Progenitor cell of endocrine pancreas (in vitro differentiated cells): ENCODE results near the gene DHX58. TPM values are rescaled to one million over a fixed set of nuclear protein-coding genes. Genes with fewer than 3 reads are reported as not detected.

ENCODE experiments used
- DNase-seq: peaks from one replicate; pipeline ENCODE4 v3.0.0; 2021; ENCODE audit warnings: low spot score; ENCODE audit not compliant: unreplicated experiment
- H3K27ac Mint-ChIP-seq: 2 replicates; pipeline ENCODE4 v1.8.0; 2021; ENCODE audit warnings: mild to moderate bottlenecking, moderate library complexity, mixed read lengths
- H3K27me3 Mint-ChIP-seq: 2 replicates; pipeline ENCODE4 v1.8.0; 2021; ENCODE audit warnings: mixed read lengths
- H3K36me3 Mint-ChIP-seq: 2 replicates; pipeline ENCODE4 v1.8.0; 2022; ENCODE audit warnings: mixed read lengths; ENCODE audit not compliant: insufficient read depth
- H3K4me1 Mint-ChIP-seq: 2 replicates; pipeline ENCODE4 v1.8.0; 2021; ENCODE audit warnings: low read depth, mixed read lengths
- H3K4me3 Mint-ChIP-seq: 2 replicates; pipeline ENCODE4 v1.8.0; 2021; ENCODE audit warnings: low read depth, mild to moderate bottlenecking, moderate library complexity, mixed read lengths
- H3K9me3 Mint-ChIP-seq: 2 replicates; pipeline ENCODE4 v1.8.0; 2021; ENCODE audit warnings: low read depth, mixed read lengths
- CTCF ChIP-seq: fragments of 200-600 bp; sonication (generic); IDR thresholded peaks from one replicate; pipeline ENCODE4 v1.5.0; 2021; ENCODE audit warnings: antibody characterized with exemption, mild to moderate bottlenecking; ENCODE audit not compliant: unreplicated experiment
- total RNA-seq: library from RNA; stranded (reverse); gene quantifications from 2 replicates; pipeline ENCODE4 v1.2.1, GENCODE V29; 2021

The DHX58 gene
- total RNA-seq, 1 donor from 2014 or later = 0.43 TPM

GRCh38 chr17:42052346-42052877 lies 60.1 kb downstream of the DHX58 start:
- peaks cover 47% of the 10 kb centered on the region for H3K27me3 Mint-ChIP-seq
- H3K4me1 Mint-ChIP-seq = peaks cover 16% of the 10 kb centered on the region
- peaks cover 1% of the 10 kb centered on the region for H3K36me3 Mint-ChIP-seq
- no peak overlapping the region for H3K4me3 Mint-ChIP-seq
- TF ChIP-seq CTCF = no peak
- no peaks in the 10 kb centered on the region for H3K9me3 Mint-ChIP-seq
- no peak overlapping the region for H3K27ac Mint-ChIP-seq
- DNase-seq = no peak

- H3K9me3 Mint-ChIP-seq = no peaks in the 10 kb centered on the region
- no peak overlapping the region for H3K27ac Mint-ChIP-seq
- peak overlapping the region; percentile 80 for H3K4me3 Mint-ChIP-seq
- H3K27me3 Mint-ChIP-seq = peaks cover 47% of the 10 kb centered on the region
- no peak for DNase-seq
- H3K4me1 Mint-ChIP-seq = peaks cover 16% of the 10 kb centered on the region
- peaks cover 1% of the 10 kb centered on the region for H3K36me3 Mint-ChIP-seq
- TF ChIP-seq CTCF = no peak
These were observed 60.9 kb downstream of the DHX58 start for GRCh38 chr17:42051645-42052044.

Other genes starting within 250 kb of the DHX58 start
- 16.9 and 19.6 TPM in 2 replicates for gene KLHL11, start 247.3 kb downstream of the DHX58 start, total RNA-seq
- 186 and 188 TPM in 2 replicates for gene ACLY, start 193.8 kb downstream of the DHX58 start, total RNA-seq
- gene ODAD4, start 182.1 kb downstream of the DHX58 start, total RNA-seq = 6.3 and 7.1 TPM in 2 replicates
- 98.7 and 102 TPM in 2 replicates for gene CNP, start 145.9 kb downstream of the DHX58 start, total RNA-seq
- gene DNAJC7, start 95.3 kb downstream of the DHX58 start, total RNA-seq = 113 and 117 TPM in 2 replicates
- gene NKIRAS2, start 92.6 kb downstream of the DHX58 start, total RNA-seq = 44.8 and 48.1 TPM in 2 replicates
- 3.2 and 3.7 TPM in 2 replicates for gene C17orf113, start 62.1 kb downstream of the DHX58 start, total RNA-seq
- gene ZNF385C, start 14.2 kb downstream of the DHX58 start, total RNA-seq = 2.7 TPM in 2 replicates
- 40.1 and 43.2 TPM in 2 replicates for gene KAT2A, start 8.7 kb upstream of the DHX58 start, total RNA-seq
- 0.16 TPM in 1 of 2 replicates, not detected in the other for gene HSPB9, start 10.1 kb upstream of the DHX58 start, total RNA-seq
- 68.8 and 70.3 TPM in 2 replicates for gene RAB5C, start 42.3 kb upstream of the DHX58 start, total RNA-seq
- not detected in 2 replicates for gene KCNH4, start 68.4 kb upstream of the DHX58 start, total RNA-seq
- gene HCRT, start 72.7 kb upstream of the DHX58 start, total RNA-seq = not detected in 2 replicates
- 6.8 and 8.1 TPM in 2 replicates for gene GHDC, start 81.8 kb upstream of the DHX58 start, total RNA-seq
- 43.3 and 46.8 TPM in 2 replicates for gene STAT5B, start 163.7 kb upstream of the DHX58 start, total RNA-seq
- 0.74 and 1.4 TPM in 2 replicates for gene STAT5A, start 175.8 kb upstream of the DHX58 start, total RNA-seq